ENCODE data around the gene DCLK1. TPM values are rescaled to one million over a fixed set of nuclear protein-coding genes. Genes with fewer than 3 reads are reported as not detected.

The DCLK1 gene
- total RNA-seq, 4 donors from 2014 or later = 1.1 to 10.8 (median 6.7) TPM

DNA sequence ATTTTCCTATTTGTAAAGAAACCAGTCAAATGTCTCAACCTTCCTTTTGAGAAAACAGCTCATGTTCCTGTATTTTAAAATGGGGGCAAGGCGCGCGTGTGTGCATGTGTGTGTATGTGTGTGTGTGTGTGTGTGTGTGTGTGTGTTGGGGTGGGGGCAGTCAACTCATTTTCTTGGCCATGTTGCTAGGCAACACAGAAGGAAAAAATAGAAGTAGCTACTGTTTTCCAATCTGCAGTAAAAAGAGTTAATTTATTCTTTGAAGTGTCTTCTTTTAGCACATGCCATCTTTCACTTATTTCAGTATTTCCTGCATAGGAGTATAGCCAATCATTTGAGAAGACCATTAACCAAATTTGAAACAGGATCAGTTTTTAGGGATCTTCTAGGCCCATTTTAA is 279.3 kb downstream of the DCLK1 start:
- no peak for TF ChIP-seq POLR2A (IDR thresholded peaks at IDR 0.05)
- TF ChIP-seq POLR2AphosphoS5 (IDR thresholded peaks at IDR 0.05) = no peak
- TF ChIP-seq, protein P1, sequence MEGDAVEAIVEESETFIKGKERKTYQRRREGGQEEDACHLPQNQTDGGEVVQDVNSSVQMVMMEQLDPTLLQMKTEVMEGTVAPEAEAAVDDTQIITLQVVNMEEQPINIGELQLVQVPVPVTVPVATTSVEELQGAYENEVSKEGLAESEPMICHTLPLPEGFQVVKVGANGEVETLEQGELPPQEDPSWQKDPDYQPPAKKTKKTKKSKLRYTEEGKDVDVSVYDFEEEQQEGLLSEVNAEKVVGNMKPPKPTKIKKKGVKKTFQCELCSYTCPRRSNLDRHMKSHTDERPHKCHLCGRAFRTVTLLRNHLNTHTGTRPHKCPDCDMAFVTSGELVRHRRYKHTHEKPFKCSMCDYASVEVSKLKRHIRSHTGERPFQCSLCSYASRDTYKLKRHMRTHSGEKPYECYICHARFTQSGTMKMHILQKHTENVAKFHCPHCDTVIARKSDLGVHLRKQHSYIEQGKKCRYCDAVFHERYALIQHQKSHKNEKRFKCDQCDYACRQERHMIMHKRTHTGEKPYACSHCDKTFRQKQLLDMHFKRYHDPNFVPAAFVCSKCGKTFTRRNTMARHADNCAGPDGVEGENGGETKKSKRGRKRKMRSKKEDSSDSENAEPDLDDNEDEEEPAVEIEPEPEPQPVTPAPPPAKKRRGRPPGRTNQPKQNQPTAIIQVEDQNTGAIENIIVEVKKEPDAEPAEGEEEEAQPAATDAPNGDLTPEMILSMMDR (IDR thresholded peaks at IDR 0.05) = no peak
- TF ChIP-seq EP300 (IDR thresholded peaks at IDR 0.05; ENCODE audit: low read depth) = no peak
- Histone ChIP-seq H3K4me1 (no peaks in the 10 kb centered on the region), H3K27me3 (no peaks in the 10 kb centered on the region), H3K36me3 (no peaks in the 10 kb centered on the region), H3K9me3 (no peaks in the 10 kb centered on the region), H3K27ac (no peak overlapping the region), H3K4me3 (no peak overlapping the region)
- WGBS, 2 donors (ENCODE audit: low coverage in 1 of 2) = 88 to 89% methylated on average over 3 of the region's 3 CpGs
- in situ Hi-C loops (cut with MboI; ENCODE audit: low pct_ligation_motif_present in 1 of 4, low pct_unique_long_range_greater_than_20kb in 1 of 4, low sequenced_read_pairs in 3 of 4) (no loop called here), intact Hi-C loops (cut with DNase I; ENCODE audit: low total_unique reads) (no loop called here)
- DNase-seq = no peak

DNA sequence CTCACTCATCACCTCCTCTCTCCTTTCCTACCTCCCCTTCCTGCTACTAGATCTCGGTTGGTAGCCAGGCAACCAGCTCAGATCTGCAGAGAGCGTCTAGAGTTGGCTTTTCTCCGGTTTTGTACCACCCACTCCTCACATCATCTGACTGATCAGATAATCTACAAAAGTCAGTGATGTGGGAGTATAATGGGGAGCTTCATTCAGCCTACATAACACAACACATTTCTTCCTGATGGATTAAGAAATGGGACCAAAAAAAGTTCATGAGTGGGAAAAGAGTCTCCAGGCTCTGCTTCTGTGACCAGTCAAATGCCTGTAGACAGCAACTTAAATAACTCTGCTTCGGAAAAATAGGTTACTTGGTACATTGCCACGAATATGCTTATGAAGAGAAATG is 279.8 kb downstream of the DCLK1 start:
- in situ Hi-C loops (cut with MboI; ENCODE audit: low pct_ligation_motif_present in 1 of 4, low pct_unique_long_range_greater_than_20kb in 1 of 4, low sequenced_read_pairs in 3 of 4) (no loop called here), intact Hi-C loops (cut with DNase I; ENCODE audit: low total_unique reads) (no loop called here)
- H3K36me3 ChIP-seq = no peaks in the 10 kb centered on the region
- no peak overlapping the region for H3K27ac ChIP-seq
- no peak for DNase-seq
- no peaks in the 10 kb centered on the region for H3K4me1 ChIP-seq
- no peaks in the 10 kb centered on the region for H3K9me3 ChIP-seq
- no peaks in the 10 kb centered on the region for H3K27me3 ChIP-seq
- WGBS, 2 donors (ENCODE audit: low coverage in 1 of 2) = 64 to 80% methylated on average over 3 to 5 of the region's 5 CpGs
- TF ChIP-seq EP300 (IDR thresholded peaks at IDR 0.05; ENCODE audit: low read depth) (no peak), POLR2A (IDR thresholded peaks at IDR 0.05) (no peak), POLR2AphosphoS5 (IDR thresholded peaks at IDR 0.05) (no peak)
- TF ChIP-seq, protein P1 (IDR thresholded peaks at IDR 0.05) = no peak
- no peak overlapping the region for H3K4me3 ChIP-seq

- H3K4me1 ChIP-seq = no peaks in the 10 kb centered on the region
- H3K4me3 ChIP-seq = no peak overlapping the region
- intact Hi-C loops (cut with DNase I; ENCODE audit: low total_unique reads) (no loop called here), in situ Hi-C loops (cut with MboI; ENCODE audit: low pct_ligation_motif_present in 1 of 4, low pct_unique_long_range_greater_than_20kb in 1 of 4, low sequenced_read_pairs in 3 of 4) (no loop called here)
- no peaks in the 10 kb centered on the region for H3K9me3 ChIP-seq
- TF ChIP-seq, protein P1 (IDR thresholded peaks at IDR 0.05) = no peak
- TF ChIP-seq EP300 (IDR thresholded peaks at IDR 0.05; ENCODE audit: low read depth) (no peak), POLR2AphosphoS5 (IDR thresholded peaks at IDR 0.05) (no peak), POLR2A (IDR thresholded peaks at IDR 0.05) (no peak)
- no peak for DNase-seq
- no peaks in the 10 kb centered on the region for H3K36me3 ChIP-seq
- no peaks in the 10 kb centered on the region for H3K27me3 ChIP-seq
- no peak overlapping the region for H3K27ac ChIP-seq
- 87 to 96% methylated on average over 3 to 5 of the region's 5 CpGs for WGBS, 2 donors (ENCODE audit: low coverage in 1 of 2)
Measured at GRCh38 chr13:35850569-35850968, 280.6 kb downstream of the DCLK1 start.

DNA sequence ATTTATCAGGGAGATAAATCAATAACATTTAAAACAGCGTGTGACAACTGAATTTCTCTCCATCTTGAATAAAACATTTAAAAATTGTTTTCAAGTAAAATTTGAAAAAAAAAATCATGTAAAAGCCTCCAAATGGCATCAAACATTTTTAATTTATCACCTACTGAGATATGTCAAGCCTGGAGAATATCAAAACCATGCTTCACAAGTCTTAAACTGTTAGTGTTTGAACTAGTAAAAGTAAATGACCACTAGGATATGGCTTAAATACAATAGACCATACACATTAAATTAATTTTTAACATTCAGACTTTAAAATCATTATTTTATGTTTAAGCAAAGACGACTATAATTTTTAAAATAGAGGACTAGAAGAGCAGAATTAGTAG is 281.9 kb downstream of the DCLK1 start:
- Histone ChIP-seq H3K4me1 (no peaks in the 10 kb centered on the region), H3K4me3 (no peak overlapping the region), H3K27me3 (no peaks in the 10 kb centered on the region), H3K27ac (peak overlapping the region in 3 of 4 donors; percentile 16 to 33 (median 28)), H3K9me3 (no peaks in the 10 kb centered on the region), H3K36me3 (no peaks in the 10 kb centered on the region)
- TF ChIP-seq, protein P1 (IDR thresholded peaks at IDR 0.05) = no peak
- TF ChIP-seq EP300 (IDR thresholded peaks at IDR 0.05; ENCODE audit: low read depth) (no peak), POLR2A (IDR thresholded peaks at IDR 0.05) (no peak), POLR2AphosphoS5 (IDR thresholded peaks at IDR 0.05) (no peak)
- intact Hi-C loops (cut with DNase I; ENCODE audit: low total_unique reads) (no loop called here), in situ Hi-C loops (cut with MboI; ENCODE audit: low pct_ligation_motif_present in 1 of 4, low pct_unique_long_range_greater_than_20kb in 1 of 4, low sequenced_read_pairs in 3 of 4) (no loop called here)
- WGBS, 2 donors (ENCODE audit: low coverage in 1 of 2) = 65 to 67% methylated on average over 2 of the region's 2 CpGs
- no peak for DNase-seq
